ENCODE data around the gene STARD3NL. TPM values are rescaled to one million over a fixed set of nuclear protein-coding genes. Genes with fewer than 3 reads are reported as not detected.
"Not testable (repeated sequence)": the region's sequence is repeated elsewhere in the genome, so short reads cannot be mapped to it uniquely, and the experiment has no call there.

STARD3NL gene
- total RNA-seq, 1 donor from 2014 or later: 158 TPM

DNA sequence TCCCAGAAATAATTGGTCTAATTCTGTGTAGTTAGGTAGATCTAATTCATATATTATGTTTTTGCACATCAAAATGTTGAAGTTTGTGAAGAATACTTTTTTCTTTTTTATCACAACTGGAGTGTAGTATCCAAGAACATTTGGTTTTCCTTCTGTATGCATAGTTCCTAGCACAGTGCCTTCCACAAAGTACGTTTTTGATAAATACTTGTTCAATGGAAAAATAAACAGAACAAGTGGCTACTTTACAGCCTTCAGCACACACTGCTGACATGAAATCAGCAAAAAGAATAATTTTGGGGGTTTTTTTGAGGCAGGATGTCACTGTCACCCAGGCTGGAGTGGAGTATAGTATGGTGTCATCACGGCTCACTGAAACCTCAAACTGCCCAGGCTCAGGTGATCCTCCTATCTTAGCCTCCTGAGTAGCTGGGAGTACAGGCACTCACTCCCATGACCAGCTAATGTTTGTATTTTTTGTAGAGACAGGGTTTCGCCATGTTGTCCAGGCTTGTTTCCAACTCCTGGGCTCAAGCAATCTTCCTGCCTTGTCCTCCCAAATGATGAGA, 67.4 kb downstream of the STARD3NL start:
- H3K36me3 Mint-ChIP-seq (ENCODE audit: unreplicated experiment): no peaks in the 10 kb centered on the region
- no peak overlapping the region for H3K4me3 Mint-ChIP-seq (ENCODE audit: unreplicated experiment)
- TF ChIP-seq, protein P1, sequence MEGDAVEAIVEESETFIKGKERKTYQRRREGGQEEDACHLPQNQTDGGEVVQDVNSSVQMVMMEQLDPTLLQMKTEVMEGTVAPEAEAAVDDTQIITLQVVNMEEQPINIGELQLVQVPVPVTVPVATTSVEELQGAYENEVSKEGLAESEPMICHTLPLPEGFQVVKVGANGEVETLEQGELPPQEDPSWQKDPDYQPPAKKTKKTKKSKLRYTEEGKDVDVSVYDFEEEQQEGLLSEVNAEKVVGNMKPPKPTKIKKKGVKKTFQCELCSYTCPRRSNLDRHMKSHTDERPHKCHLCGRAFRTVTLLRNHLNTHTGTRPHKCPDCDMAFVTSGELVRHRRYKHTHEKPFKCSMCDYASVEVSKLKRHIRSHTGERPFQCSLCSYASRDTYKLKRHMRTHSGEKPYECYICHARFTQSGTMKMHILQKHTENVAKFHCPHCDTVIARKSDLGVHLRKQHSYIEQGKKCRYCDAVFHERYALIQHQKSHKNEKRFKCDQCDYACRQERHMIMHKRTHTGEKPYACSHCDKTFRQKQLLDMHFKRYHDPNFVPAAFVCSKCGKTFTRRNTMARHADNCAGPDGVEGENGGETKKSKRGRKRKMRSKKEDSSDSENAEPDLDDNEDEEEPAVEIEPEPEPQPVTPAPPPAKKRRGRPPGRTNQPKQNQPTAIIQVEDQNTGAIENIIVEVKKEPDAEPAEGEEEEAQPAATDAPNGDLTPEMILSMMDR (IDR thresholded peaks at IDR 0.05; ENCODE audit: partially characterized antibody, unreplicated experiment): no peak
- DNase-seq: no peak
- no peaks in the 10 kb centered on the region for H3K4me1 Mint-ChIP-seq (ENCODE audit: low read depth, unreplicated experiment)
- H3K27me3 Mint-ChIP-seq (ENCODE audit: unreplicated experiment): no peaks in the 10 kb centered on the region
- H3K27ac Mint-ChIP-seq (ENCODE audit: unreplicated experiment): no peak overlapping the region
- no peaks in the 10 kb centered on the region for H3K9me3 Mint-ChIP-seq (ENCODE audit: unreplicated experiment)

DNA sequence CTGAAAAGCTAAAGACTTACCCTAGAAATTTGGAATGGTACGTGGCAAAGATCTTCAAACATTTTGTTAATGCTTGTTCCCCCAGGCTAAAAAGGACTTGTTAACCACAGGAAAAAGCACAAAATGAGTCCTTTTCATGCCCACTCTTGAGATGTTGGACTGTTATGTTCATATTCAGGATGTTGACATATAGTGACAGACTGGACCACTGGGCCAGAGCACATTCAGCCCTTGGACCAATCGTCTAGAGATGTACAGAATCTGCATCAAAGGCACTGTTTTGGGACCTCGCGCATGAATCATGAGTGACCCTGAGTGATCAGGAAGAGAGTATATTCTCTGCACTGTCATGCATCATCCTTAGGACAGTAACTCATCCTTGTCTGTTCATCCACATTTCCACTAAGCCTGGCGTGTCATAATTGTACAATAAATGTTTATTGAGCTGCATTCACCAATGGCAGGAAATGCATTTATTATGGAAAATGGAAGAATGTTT, 70.1 kb downstream of the STARD3NL start:
- H3K36me3 Mint-ChIP-seq (ENCODE audit: unreplicated experiment): no peaks in the 10 kb centered on the region

DNA sequence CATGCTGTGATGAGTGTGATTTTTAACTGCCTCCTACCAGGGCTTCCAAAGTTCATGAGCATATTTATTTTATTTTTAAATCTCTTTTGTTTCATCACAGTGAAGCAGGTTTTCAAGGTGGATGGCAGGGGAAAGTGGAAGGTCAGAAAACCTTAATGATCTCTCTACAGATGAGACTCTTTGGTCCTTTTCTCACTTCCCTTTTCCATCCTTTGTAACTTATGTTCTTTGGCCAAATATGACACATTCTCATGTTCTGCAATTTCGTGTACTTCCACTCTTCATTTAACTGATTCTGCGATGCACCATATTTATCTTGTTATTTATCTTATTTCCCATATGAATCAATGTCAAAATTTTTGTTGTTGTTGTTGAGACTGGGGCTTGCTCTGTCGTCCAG, 71.8 kb downstream of the STARD3NL start:
- H3K4me1 Mint-ChIP-seq (ENCODE audit: low read depth, unreplicated experiment); H3K4me3 Mint-ChIP-seq (ENCODE audit: unreplicated experiment); H3K27me3 Mint-ChIP-seq (ENCODE audit: unreplicated experiment); H3K9me3 Mint-ChIP-seq (ENCODE audit: unreplicated experiment); H3K27ac Mint-ChIP-seq (ENCODE audit: unreplicated experiment); H3K36me3 Mint-ChIP-seq (ENCODE audit: unreplicated experiment); DNase-seq: not testable (repeated sequence)

More for the DNA sequence above, 70.1 kb downstream of the STARD3NL start:
- no peak for DNase-seq
- Mint-ChIP-seq H3K4me1 (ENCODE audit: low read depth, unreplicated experiment) (no peaks in the 10 kb centered on the region), H3K9me3 (ENCODE audit: unreplicated experiment) (no peaks in the 10 kb centered on the region), H3K4me3 (ENCODE audit: unreplicated experiment) (no peak overlapping the region), H3K27ac (ENCODE audit: unreplicated experiment) (no peak overlapping the region), H3K27me3 (ENCODE audit: unreplicated experiment) (no peaks in the 10 kb centered on the region)
- TF ChIP-seq, protein P1 (IDR thresholded peaks at IDR 0.05; ENCODE audit: partially characterized antibody, unreplicated experiment): no peak

DNA sequence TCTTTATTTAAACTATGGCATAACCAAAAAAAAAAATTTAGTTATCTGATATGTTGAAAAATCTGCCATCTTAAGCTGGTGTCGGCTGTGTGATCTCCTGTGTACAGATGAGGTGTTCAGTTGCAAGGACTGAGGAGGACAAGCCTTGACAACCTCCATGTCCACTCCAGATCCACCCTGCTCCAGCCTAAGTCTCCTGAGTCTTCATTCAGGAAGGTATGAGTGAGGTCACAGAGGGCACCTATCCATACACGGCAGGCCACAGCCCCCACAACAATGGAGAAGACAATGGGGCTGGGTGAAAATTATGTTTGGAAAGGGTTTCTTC, 79.3 kb downstream of the STARD3NL start:
- Mint-ChIP-seq H3K4me1 (ENCODE audit: low read depth, unreplicated experiment) (no peaks in the 10 kb centered on the region), H3K9me3 (ENCODE audit: unreplicated experiment) (no peaks in the 10 kb centered on the region), H3K4me3 (ENCODE audit: unreplicated experiment) (no peak overlapping the region), H3K27me3 (ENCODE audit: unreplicated experiment) (no peaks in the 10 kb centered on the region), H3K36me3 (ENCODE audit: unreplicated experiment) (no peaks in the 10 kb centered on the region), H3K27ac (ENCODE audit: unreplicated experiment) (no peak overlapping the region)
- no peak for DNase-seq
- TF ChIP-seq, protein P1 (IDR thresholded peaks at IDR 0.05; ENCODE audit: partially characterized antibody, unreplicated experiment): no peak

DNA sequence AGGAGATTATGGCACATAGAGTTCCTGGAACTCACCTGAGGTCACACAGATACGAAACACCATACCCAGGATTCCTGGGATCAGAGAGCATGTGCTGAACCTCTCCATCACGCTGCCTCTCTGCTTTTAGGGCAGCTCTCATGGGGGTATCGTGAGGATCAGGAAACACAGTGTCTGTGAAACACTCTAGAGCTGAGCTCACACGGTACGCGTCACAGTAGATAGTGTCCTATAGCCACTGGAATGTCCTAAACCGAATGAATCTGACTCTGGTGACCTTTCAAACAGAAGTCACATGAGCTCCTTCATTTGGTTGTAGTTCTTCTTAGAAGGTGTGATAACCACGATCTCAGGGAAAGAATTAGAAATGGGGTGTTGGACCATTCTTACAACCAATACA, 81.1 kb downstream of the STARD3NL start:
- not testable (repeated sequence) for H3K4me3 Mint-ChIP-seq (ENCODE audit: unreplicated experiment); H3K36me3 Mint-ChIP-seq (ENCODE audit: unreplicated experiment); H3K27ac Mint-ChIP-seq (ENCODE audit: unreplicated experiment); H3K9me3 Mint-ChIP-seq (ENCODE audit: unreplicated experiment); H3K27me3 Mint-ChIP-seq (ENCODE audit: unreplicated experiment); DNase-seq; H3K4me1 Mint-ChIP-seq (ENCODE audit: low read depth, unreplicated experiment)

DNA sequence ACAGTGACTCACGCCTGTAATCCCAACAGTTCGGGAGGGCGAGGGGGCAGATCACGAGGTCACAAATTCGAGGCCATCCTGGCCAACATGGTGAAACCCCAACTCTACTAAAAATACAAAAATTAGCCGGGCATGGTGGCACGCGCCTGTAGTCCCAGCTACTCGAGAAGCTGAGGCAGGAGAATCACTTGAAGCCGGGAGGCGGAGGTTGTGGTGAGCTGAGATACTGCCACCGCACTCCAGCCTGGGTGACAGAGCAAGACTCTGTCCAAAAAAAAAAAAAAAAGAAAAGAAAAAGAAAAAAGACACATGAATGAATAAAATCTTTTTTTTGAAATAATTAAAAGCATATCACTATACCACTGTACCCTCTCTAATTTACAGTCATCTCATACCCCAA, 83.6 kb downstream of the STARD3NL start:
- not testable (repeated sequence) for H3K9me3 Mint-ChIP-seq (ENCODE audit: unreplicated experiment); H3K36me3 Mint-ChIP-seq (ENCODE audit: unreplicated experiment); H3K27me3 Mint-ChIP-seq (ENCODE audit: unreplicated experiment); H3K4me3 Mint-ChIP-seq (ENCODE audit: unreplicated experiment); DNase-seq; H3K27ac Mint-ChIP-seq (ENCODE audit: unreplicated experiment); H3K4me1 Mint-ChIP-seq (ENCODE audit: low read depth, unreplicated experiment)

DNA sequence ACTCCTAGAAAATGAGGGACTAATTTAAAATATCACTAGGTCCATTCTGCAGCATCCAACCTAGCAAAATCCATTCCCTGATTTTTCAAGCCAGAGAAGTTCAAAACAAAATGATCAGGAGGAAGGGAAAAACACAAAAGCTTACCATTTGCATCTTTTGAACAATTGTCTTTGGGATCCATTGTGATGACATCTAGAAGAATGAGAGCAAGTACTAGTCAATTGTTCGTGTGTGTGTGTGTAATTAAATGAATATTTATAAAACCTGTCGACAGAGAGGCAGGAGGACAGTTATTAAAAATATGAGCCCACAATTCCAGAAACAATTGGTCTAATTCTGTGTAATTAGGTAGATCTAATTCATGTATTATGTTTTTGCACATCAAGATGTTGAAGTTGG, 84.0 kb downstream of the STARD3NL start:
- H3K27me3 Mint-ChIP-seq (ENCODE audit: unreplicated experiment); H3K4me3 Mint-ChIP-seq (ENCODE audit: unreplicated experiment); DNase-seq; H3K36me3 Mint-ChIP-seq (ENCODE audit: unreplicated experiment); H3K4me1 Mint-ChIP-seq (ENCODE audit: low read depth, unreplicated experiment); H3K9me3 Mint-ChIP-seq (ENCODE audit: unreplicated experiment); H3K27ac Mint-ChIP-seq (ENCODE audit: unreplicated experiment): not testable (repeated sequence)

Data from glutamatergic neuron (in vitro differentiated cells).